MM.1S (cell line): ENCODE results near the gene SH3PXD2B.

ENCODE experiments used
- EZH2 ChIP-seq: fragments of 300-600 bp; sonication (generic); optimal IDR thresholded peaks from 2 replicates; pipeline ENCODE3; 2017; ENCODE audit warnings: low read depth, mild to moderate bottlenecking, antibody characterized with exemption, low read length, mixed read lengths
- EZH2phosphoT487 ChIP-seq: fragments of 300-600 bp; sonication (generic); IDR thresholded peaks from 2 replicates; pipeline ENCODE4 v1.6.1; 2018; ENCODE audit warnings: antibody characterized with exemption, low read length
- TF ChIP-seq, protein P1 (sequence below): fragments of 300-600 bp; sonication (generic); IDR thresholded peaks from 2 replicates; pipeline ENCODE4 v1.5.1; 2016; ENCODE audit warnings: antibody characterized with exemption, low read length, mixed read lengths

DNA sequence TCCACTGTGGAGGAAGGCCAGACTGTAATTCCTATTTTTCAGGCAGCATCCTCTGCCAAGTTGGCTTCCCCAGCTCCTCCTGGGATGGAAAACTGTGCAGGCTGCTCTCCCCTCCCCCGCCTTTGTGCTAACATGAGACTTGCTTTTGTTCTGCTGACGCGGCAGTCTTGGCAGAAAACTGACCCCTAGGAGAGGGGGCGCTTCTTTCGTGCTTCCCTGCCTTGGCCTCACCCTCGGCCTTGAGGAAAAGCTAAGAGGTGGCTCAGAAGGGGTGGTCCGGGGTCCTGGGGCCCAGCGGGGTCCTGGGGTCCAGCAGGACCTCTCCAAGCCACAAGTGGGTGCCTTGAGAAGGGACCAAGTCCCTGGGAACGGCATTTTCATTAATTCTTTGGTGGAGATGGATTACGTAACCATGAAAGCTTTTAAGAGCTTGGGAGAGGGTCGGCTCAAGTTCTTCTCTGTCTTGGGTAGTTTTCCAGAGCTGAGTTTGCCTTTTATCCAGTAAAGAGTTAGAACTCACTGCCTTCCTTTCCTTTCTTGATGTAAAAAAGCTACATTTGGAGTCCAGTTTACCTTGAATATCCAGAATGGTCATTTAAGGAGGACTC is 51.0 kb downstream of the SH3PXD2B start:
- TF ChIP-seq EZH2phosphoT487 (no peak), EZH2 (no peak)
- TF ChIP-seq, protein P1, sequence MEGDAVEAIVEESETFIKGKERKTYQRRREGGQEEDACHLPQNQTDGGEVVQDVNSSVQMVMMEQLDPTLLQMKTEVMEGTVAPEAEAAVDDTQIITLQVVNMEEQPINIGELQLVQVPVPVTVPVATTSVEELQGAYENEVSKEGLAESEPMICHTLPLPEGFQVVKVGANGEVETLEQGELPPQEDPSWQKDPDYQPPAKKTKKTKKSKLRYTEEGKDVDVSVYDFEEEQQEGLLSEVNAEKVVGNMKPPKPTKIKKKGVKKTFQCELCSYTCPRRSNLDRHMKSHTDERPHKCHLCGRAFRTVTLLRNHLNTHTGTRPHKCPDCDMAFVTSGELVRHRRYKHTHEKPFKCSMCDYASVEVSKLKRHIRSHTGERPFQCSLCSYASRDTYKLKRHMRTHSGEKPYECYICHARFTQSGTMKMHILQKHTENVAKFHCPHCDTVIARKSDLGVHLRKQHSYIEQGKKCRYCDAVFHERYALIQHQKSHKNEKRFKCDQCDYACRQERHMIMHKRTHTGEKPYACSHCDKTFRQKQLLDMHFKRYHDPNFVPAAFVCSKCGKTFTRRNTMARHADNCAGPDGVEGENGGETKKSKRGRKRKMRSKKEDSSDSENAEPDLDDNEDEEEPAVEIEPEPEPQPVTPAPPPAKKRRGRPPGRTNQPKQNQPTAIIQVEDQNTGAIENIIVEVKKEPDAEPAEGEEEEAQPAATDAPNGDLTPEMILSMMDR = no peak
